GM19240 (cell line): ENCODE measurements around the gene CDNF.
A peak's percentile ranks its signal among the peaks of the same experiment; 100 is the strongest.
"Not testable (repeated sequence)": the region's sequence is repeated elsewhere in the genome, so short reads cannot be mapped to it uniquely, and the experiment has no call there.

Experiments used
- DNase-seq: peaks from one replicate; pipeline ENCODE4 v3.0.0; 2011; ENCODE audit warnings: low spot score; ENCODE audit not compliant: insufficient read length

The CDNF gene

DNA sequence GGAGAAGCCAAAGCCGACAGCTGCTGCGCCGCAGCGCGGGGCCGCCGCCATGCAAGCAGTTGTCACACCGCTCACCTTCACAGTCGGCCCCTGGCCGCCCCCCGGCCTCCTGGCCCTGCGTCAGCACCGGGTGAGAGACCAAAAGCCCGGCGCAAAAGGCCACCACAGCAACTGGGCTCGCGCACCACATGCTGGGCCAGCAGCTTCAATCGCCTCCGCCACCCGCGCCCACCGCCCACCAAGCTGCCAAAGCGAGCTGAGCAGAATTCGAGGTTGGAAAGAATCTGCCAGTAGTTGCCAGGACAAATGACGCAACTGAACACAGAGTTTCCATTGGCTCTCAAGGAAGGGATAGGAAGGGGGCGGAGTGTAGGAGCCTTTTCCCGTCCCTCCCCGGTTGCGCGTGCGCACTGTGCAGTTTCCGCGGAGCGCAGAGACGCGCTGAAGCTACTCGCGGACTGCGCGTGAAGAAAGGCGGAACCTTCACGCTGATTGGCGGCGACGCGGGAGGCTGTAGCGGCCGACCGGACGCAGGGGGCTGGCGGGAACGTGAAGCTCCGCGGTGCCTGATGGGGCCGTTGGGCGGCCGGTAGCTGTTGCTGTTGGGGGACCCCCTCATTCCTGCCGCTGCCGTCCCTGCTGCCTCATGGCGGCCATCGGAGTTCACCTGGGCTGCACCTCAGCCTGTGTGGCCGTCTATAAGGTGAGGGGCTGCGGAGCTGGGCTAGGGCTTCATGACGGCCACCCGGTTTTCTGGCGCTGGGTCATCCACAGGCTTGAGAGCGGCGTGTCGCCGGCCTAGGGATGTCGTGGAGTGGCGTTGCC lies at the start of gene CDNF, which contains the start of the genes HSPA14 and MSANTD7:
TSS of gene CDNF (minus strand) at position 281 of the 825 bp plus-strand sequence. CDS start at position 190, 91 bp downstream.
TSS of gene HSPA14 (plus strand) at position 550 of the 825 bp plus-strand sequence. CDS start at position 647, 97 bp downstream.
TSS of gene MSANTD7 (plus strand) at position 550 of the 825 bp plus-strand sequence. CDS start 3,979 bp downstream, outside the sequence.
- DNase-seq: peak; percentile 87

DNA sequence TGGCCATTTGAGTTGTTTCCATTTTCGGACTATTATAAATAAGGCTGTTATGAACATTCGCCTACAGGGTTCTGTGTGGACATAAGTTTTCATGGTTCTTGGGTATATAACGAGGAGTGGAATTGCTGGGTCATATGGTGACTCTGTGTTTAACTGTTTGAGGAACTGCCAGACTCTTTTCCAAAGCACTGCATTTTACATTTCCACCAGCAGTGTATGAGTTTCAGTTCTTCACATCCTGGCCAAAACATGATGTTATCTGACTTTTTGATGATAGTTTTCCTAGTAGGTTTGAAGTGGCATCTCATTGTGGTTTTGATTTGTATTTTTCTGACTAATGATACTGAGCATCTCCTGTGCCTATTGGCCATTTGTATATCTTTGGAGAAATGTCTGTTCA lies 46.2 kb upstream of the CDNF start:
- no peak for DNase-seq

DNA sequence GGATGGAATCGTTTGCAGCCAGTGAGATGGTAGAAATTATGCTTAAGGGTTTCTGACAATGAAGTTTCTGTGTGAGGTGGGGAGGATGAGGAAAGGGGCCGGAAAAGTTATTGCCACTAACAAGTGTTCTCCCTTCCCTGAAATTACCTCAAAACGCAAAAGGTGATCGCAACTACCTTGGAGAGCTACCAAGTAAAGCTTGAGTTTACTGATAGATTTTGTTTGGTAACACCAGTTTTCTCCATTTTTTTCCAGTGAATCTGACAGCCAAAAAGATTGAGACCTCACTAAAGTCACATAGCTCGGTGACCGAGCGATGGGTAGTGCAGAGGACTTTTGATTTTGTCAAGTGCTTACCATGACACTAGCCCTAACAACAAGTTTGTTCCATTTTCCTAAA lies 42.4 kb upstream of the CDNF start:
- DNase-seq: no peak

DNA sequence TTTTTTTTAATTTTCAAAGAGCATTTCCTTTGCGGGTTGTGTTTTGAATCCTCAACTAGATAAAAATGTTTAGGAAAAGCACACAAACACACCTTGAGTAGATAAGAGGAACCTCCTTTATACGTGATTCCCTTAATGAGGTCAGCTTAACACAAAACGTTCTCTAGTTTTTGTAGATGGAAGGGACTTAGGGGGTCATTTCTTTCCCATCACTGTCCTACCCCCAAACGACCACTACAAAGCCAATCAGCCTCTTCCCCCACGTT lies 42.0 kb upstream of the CDNF start:
- no peak for DNase-seq

DNA sequence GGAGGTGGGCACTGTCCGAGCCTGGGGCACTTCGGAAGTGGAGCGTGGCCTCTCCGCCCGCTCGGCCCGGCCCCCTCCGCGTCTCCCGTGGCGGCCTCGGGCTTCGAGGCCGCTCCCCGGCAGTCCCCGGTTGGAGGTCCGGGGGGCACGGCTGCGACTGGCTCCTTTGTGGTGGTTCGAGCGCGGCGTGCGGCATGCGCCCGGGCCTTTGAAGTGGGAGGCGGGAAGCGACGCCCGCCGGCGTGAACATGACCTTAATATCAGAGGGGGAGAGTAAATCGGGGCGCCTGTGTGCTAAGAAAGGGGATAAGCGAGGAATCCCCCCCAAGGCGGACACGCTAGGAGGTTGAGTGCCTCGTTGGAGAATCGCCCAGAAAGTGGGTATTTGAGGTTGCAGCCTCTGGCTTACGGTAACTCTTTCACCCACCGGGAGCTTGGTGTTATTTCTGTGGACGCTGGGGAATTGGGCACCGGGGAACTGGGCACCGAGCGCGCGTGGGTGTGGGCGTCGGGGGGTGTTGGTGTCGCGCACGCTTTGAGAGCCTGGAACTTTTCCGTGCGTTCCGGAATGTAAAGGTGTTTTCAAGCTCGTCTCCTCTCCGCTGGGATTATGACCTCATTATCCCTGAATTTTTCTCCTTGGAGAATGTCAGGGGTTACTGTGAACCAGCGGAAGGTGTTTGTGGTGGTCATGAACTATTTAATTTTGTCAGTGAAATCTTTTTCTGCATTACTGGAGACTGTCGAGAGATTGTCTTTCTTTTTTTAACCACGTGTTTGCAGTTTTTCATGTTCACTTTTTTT lies 41.5 kb upstream of the CDNF start:
- no peak for DNase-seq

DNA sequence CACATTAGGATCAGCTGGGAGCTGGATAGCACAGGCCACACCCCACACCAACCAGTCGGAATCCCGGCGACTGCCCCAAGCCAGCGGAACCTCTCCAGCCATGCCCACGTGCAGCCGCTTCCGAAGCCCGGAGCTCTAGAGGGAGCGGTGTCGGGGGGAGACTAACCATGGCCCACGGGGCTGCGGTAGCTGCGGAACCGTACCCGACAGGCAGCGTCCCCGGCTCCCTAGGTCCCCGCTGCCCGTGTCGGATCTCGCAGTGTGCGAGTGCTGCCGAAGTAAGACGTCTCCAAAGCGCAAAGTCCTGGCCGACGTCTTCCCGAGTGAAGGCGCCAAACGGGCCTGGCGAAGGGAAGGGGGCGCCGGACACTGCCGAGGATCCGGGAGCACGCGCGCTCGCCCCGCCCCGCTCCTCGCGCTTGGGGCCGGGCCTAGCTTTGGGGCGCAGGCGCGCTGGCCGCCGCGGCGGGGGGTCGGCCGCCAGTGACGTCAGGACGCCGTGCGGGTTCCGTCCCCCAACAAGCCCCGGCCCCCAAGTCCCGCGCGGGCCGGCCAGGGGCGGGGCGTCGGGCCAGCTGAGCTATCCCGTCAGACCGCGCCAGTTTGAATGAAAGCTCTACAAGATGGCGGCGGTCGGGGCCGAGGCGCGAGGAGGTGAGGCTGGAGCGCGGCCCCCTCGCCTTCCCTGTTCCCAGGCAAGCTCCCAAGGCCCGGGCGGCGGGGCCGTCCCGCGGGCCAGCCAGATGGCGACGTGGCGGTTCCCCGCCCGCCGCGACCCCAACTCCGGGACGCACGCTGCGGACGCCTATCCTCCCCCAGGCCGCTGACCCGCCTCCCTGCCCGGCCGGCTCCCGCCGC lies 40.7 kb upstream of the CDNF start, which contains the start of gene SUV39H2:
TSS of gene SUV39H2 (plus strand) at position 601 of the 858 bp plus-strand sequence. CDS start at position 624, 23 bp downstream.
- peak; percentile 92 for DNase-seq

DNA sequence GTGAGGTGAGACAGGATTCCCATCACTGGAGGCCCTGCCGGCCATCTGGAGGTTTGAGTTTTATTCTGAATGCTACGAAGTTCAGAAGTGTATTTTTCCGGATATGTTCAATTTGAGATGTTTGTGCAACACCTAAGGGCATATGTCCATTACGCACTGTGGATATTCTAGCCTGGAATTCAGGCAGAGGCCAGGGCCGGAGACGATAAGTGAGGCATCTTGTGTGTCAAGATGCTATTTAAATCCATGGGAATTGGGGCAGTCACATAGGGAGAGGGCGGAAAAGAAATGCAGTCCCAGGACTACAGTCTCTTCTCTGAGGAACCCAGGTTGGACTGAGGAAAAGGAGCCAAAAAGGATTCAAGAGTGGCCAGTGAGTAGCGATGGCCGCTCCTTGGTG lies 38.9 kb upstream of the CDNF start:
- no peak for DNase-seq

DNA sequence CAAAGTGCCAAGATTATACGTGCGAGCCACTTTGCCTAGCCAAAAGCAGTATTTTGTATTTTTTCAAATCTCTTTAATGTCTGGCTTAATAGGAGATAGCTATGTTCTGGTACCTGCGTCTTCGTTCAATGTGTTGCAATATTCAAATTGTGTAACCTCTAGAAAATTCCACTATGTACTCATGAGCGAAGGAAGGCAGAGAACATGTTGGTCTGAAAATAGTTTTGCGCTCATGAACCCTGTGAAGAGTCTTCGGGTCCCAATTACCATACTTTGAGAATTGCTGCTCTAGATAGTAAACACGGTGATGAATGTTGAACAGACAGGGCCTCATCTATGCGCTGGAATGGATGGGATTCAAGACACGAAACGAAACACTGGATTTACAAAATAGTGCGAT lies 38.1 kb upstream of the CDNF start:
- DNase-seq: no peak

DNA sequence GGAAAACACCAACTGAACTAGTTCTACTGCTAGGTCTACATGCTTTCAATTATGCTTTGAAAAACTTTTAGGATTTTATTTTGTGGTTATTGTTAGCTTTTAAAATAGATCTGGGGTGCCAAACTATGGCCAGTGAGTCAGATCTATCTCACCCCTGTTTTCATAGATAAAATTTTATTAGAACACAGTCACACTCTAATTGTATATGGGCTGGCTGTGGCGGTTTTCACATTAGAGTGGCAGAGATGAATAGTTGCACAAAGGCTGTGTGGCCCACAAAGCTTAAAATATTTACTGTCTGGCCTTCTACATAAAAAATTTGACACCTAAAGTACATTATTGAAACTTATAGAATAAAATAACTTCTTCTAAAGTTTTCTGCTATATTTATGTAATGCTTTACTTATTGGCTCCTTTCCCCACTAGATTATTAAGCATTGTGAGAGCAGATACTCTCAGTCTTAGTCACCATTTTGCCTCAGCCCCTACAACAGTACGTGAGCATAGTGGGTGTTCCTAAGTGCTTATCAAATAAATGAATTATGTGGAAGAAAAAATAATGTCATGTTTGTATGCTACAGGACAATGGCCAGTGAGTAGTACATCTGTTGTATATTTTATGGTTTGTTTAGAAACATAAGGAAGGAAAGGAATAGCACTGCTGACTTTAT lies 35.4 kb upstream of the CDNF start:
- no peak for DNase-seq

DNA sequence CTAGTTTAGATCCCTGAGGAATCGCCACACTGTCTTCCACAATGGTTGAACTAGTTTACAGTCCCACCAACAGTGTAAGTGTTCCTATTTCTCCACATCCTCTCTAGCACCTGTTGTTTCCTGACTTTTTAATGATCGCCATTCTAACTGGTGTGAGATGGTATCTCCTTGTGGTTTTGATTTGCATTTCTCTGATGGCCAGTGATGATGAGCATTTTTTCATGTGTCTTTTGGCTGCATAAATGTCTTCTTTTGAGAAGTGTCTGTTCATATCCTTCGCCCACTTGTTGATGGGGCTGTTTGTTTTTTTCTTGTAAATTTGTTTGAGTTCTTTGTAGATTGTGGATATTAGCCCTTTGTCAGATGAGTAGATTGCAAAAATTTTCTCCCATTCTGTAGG lies 27.0 kb upstream of the CDNF start:
- DNase-seq: not testable (repeated sequence)

DNA sequence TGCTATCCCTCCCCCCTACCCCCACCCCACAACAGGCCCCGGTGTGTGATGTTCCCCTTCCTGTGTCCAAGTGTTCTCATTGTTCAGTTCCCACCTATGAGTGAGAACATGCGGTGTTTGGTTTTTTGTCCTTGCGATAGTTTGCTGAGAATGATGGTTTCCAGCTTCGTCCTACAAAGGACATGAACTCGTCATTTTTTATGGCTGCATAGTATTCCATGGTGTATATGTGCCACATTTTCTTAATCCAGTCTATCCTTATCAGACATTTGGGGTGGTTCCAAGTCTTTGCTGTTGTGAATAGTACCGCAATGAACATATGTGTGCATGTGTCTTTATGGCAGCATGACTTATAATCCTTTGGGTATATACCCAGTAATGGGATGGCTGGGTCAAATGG lies 26.6 kb upstream of the CDNF start:
- DNase-seq: not testable (repeated sequence)

DNA sequence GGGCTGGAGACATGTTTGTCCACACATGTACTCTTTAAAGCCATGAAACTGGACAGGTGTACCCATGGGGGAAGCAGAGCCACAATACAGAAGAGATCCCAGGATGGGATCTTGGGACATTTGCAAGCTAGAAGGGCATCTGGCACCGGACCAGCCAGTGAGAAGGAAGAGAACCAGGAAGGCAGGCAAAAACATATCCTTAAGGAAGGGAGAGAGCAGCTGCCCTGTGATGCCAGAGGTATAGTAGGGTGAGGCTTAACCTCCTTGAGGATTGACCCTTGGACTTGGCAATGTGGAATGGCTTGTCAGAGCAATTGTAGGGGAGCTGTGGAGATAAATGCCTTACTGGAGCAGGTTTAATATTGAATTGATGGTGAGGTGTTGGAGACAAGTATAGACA lies 23.0 kb upstream of the CDNF start:
- no peak for DNase-seq

DNA sequence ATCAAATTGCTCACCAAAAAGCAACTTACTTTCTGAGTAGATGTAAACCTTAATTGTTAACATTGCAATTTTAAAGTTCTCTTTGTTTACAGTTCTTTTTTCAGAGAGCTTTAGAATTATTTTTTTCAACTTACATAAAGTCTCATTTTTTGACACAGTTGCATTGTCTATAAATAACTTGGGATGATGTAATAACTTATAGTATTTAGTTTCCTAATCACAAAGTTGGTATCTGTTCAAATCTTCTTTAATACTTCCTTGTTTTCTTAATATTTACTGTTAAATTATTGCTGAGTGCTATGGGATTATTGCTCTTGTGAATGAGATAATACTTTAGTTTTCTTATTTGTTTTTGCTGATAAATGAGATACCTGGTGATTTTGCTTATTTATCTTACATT lies 21.9 kb upstream of the CDNF start:
- DNase-seq: no peak

DNA sequence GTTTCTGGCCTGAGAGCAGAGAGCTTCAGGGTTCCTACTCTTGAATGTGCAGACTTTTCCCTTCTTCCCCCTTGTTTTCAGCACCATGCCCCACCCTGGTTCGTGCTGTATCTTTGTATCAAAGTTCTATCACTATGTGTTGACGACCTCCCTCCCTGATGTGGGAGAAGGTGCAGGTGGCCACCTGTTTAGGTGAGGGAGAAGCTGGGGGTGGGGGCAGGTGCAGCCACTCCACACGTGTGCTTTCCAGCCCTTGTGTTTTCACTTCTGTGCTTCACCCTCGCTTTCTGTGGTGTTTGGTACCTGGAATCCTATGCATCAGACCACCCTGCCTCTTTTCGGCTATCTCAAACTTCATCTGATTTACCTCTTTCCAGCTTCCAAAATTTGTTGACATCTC lies 21.2 kb upstream of the CDNF start:
- no peak for DNase-seq

DNA sequence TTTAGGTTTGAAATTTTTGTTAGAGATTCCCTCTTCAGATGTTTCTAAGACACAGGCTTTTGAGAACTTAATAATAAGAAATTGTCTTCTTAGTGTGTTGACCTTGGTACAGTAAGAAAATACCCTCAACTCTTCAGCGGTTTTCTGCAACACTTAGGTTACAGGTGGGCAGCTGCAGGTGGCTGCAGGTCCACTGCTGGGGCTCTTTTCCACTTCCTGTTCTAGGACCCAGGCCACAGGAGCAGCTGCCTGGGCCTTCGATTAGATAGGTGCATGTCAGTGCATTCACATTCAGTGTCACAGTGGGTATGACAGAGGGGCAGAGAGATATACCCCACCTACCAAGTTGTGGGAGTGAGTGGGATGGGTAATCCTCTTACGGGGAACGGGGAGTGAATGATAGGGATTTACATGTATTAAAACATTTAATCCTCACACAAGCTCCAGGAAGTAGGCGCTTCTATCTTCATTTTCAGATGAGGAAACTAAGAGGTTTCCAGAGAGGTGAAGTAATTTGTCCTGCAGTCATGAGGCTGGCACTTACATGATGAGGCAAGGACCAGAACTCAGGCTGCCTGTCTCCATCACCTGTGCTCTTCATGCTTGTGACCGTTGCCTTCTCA lies 20.6 kb upstream of the CDNF start:
- no peak for DNase-seq

DNA sequence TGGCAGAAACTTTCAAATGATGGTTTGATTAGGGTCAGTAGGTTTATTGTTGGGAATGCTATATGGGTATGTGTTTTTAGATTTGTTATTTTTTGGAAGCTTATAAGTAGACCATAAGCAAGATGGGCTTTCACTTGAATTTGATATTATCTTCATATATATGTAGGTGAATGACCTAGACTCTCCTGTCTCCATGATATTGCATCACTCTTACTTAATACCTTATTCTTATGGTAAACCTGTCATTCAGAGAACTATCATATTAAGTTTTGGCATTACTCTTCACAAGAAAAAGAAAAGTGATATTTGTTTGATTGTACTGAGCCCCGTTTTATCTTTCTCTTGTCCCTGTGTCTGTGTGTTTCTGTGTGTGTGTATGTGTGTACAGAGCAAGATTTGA lies 17.6 kb upstream of the CDNF start:
- no peak for DNase-seq

DNA sequence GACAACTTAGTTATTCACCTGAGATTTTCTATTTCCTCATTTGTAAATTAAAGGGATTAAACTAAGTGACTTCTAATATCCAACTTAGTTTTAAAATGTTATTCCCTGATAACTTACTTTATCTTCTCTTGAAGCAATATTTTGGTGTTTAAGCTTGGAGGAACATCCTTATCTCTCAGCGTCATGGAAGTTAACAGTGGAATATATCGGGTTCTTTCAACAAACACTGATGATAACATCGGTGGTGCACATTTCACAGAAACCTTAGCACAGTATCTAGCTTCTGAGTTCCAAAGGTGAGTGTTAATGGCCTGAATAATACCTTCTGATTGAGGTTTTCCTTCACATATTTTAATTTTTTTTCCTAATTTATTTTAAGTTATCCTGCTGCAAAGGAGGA lies 14.4 kb upstream of the CDNF start:
- DNase-seq: no peak

DNA sequence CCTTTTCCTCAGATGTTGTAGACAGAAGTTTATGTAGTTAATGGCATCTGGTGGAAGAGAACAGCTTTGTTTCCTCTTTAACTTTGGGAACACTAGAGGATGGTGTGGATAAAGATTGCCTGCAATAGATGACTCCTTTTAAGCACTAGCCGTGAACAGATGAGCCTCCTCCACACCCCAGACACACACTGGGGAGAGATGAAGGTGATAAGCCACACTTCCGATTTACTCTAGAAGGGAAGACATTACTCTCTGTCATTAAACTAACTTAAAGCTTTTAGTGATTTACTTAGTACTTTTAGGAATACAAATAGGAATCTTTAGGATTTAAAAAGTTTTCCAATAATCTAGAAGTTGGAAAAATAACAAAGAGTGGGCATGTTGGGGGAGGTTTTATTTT lies 7.1 kb upstream of the CDNF start:
- no peak for DNase-seq

DNA sequence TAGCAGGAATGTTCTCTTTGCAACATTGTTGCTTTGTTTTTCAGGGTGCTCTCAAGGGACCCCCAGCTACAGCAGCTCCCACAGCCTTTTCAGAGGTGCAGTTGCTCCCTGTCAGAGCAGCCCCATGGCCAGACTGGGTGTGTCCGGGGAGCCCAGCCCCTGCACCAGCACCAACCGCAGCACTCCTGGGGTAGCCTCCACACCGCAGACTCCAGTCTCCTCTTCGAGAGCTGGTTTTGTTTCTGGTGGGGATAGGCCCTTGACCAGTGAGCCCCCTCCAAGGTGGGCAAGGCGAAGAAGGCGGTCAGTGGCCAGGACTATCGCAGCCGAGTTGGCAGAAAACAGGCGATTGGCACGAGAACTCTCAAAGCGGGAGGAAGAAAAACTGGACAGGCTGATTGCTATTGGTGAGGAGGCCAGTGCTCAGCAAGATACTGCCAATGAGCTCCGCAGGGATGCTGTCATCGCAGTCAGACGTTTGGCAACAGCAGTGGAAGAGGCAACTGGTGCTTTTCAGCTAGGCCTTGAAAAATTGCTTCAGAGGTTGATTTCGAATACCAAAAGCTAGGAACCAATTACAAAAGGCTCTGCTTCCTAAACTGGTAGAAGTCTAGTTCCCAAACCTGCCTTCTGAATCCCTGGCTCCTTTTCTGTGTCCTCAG lies 5.6 kb upstream of the CDNF start:
- no peak for DNase-seq

DNA sequence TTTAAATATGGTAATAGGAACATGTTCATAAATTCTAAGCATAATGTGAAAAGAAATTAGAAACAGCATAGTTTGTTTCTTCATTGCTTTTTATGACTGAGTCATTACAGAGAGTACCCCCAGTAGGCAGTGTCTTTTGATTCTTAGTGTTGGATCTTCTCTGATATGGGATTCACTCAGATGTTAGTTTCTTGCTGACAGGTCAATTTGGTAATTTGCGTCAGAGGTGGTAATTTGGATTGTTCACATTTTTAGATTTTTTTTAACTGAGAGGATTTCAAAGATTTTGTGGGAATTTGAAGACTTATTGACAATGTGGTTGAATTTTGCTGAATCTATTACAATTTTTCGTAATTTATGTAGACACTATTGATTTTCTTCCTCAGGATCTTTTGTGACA lies 2.3 kb upstream of the CDNF start:
- no peak for DNase-seq
